ENCODE measurements around the gene KRT72.

Gene KRT72

GRCh38 chr12:52613384-52614030 is 12.2 kb upstream of the KRT72 start:
- H3K27me3 ChIP-seq (ENCODE audit: insufficient read depth, low read length), result peaks cover 4% of the 10 kb centered on the region; the same call in 1 of the 2 replicates
- H3K4me2 ChIP-seq (ENCODE audit: low read length), result no peak overlapping the region
- TF ChIP-seq EZH2 (IDR thresholded peaks at IDR 0.05; ENCODE audit: borderline replicate concordance, low read length) (no peak), CTCF (IDR thresholded peaks at IDR 0.05; ENCODE audit: low read length) (no peak)
- no peaks in the 10 kb centered on the region for H3K79me2 ChIP-seq (ENCODE audit: insufficient read depth, low read length)
- no peaks in the 10 kb centered on the region for H3K9me2 ChIP-seq (ENCODE audit: low read depth, low read length)
- H3K27ac ChIP-seq (ENCODE audit: low read depth, low read length, poor library complexity, severe bottlenecking), result no peak overlapping the region
- H3K4me1 ChIP-seq (ENCODE audit: insufficient read depth, low read length, severe bottlenecking), result no peaks in the 10 kb centered on the region
- H3K9me3 ChIP-seq (ENCODE audit: low read length), result no peaks in the 10 kb centered on the region
- no peak overlapping the region for H2AFZ ChIP-seq (ENCODE audit: low read length)
- H3K4me3 ChIP-seq (ENCODE audit: low read depth, low read length, poor library complexity, severe bottlenecking), result no peak overlapping the region
- no peaks in the 10 kb centered on the region for H4K20me1 ChIP-seq (ENCODE audit: insufficient read depth, low read length)
- H3K36me3 ChIP-seq (ENCODE audit: insufficient read depth, low read length), result no peaks in the 10 kb centered on the region
- no peaks in the 10 kb centered on the region for H3F3A ChIP-seq (ENCODE audit: insufficient read depth, low read length)
- H3K9ac ChIP-seq (ENCODE audit: low read length), result no peak overlapping the region

- H3K36me3 ChIP-seq (ENCODE audit: insufficient read depth, low read length), result no peaks in the 10 kb centered on the region
- no peaks in the 10 kb centered on the region for H3K4me1 ChIP-seq (ENCODE audit: insufficient read depth, low read length, severe bottlenecking)
- H3K9me2 ChIP-seq (ENCODE audit: low read depth, low read length), result no peaks in the 10 kb centered on the region
- H3K79me2 ChIP-seq (ENCODE audit: insufficient read depth, low read length), result no peaks in the 10 kb centered on the region
- H3K9me3 ChIP-seq (ENCODE audit: low read length), result no peaks in the 10 kb centered on the region
- no peak for TF ChIP-seq EZH2 (IDR thresholded peaks at IDR 0.05; ENCODE audit: borderline replicate concordance, low read length)
- no peak for TF ChIP-seq CTCF (IDR thresholded peaks at IDR 0.05; ENCODE audit: low read length)
- no peak overlapping the region for H2AFZ ChIP-seq (ENCODE audit: low read length)
- no peak overlapping the region for H3K4me2 ChIP-seq (ENCODE audit: low read length)
- H3K27ac ChIP-seq (ENCODE audit: low read depth, low read length, poor library complexity, severe bottlenecking), result no peak overlapping the region
- peaks cover 4% of the 10 kb centered on the region; the same call in 1 of the 2 replicates for H3K27me3 ChIP-seq (ENCODE audit: insufficient read depth, low read length)
- no peaks in the 10 kb centered on the region for H4K20me1 ChIP-seq (ENCODE audit: insufficient read depth, low read length)
- H3K4me3 ChIP-seq (ENCODE audit: low read depth, low read length, poor library complexity, severe bottlenecking), result no peak overlapping the region
- H3F3A ChIP-seq (ENCODE audit: insufficient read depth, low read length), result no peaks in the 10 kb centered on the region
- H3K9ac ChIP-seq (ENCODE audit: low read length), result no peak overlapping the region
Measured at GRCh38 chr12:52612431-52613383, 11.4 kb upstream of the KRT72 start.

GRCh38 chr12:52611080-52611468 is 9.8 kb upstream of the KRT72 start:
- H3K4me3 ChIP-seq (ENCODE audit: low read depth, low read length, poor library complexity, severe bottlenecking), result no peak overlapping the region
- H3K27me3 ChIP-seq (ENCODE audit: insufficient read depth, low read length), result peaks cover 4% of the 10 kb centered on the region; the same call in 1 of the 2 replicates
- TF ChIP-seq CTCF (IDR thresholded peaks at IDR 0.05; ENCODE audit: low read length), result no peak
- no peak for TF ChIP-seq EZH2 (IDR thresholded peaks at IDR 0.05; ENCODE audit: borderline replicate concordance, low read length)
- H3K4me1 ChIP-seq (ENCODE audit: insufficient read depth, low read length, severe bottlenecking), result no peaks in the 10 kb centered on the region
- H3F3A ChIP-seq (ENCODE audit: insufficient read depth, low read length), result no peaks in the 10 kb centered on the region
- no peaks in the 10 kb centered on the region for H4K20me1 ChIP-seq (ENCODE audit: insufficient read depth, low read length)
- H3K9me3 ChIP-seq (ENCODE audit: low read length), result no peaks in the 10 kb centered on the region
- H3K4me2 ChIP-seq (ENCODE audit: low read length), result no peak overlapping the region
- no peak overlapping the region for H2AFZ ChIP-seq (ENCODE audit: low read length)
- H3K9me2 ChIP-seq (ENCODE audit: low read depth, low read length), result no peaks in the 10 kb centered on the region
- H3K9ac ChIP-seq (ENCODE audit: low read length), result no peak overlapping the region
- no peak overlapping the region for H3K27ac ChIP-seq (ENCODE audit: low read depth, low read length, poor library complexity, severe bottlenecking)
- no peaks in the 10 kb centered on the region for H3K79me2 ChIP-seq (ENCODE audit: insufficient read depth, low read length)
- no peaks in the 10 kb centered on the region for H3K36me3 ChIP-seq (ENCODE audit: insufficient read depth, low read length)
